Stomach (tissue), 4 donors: ENCODE data around the gene CACNG4.

Source experiments
- POLR2A ChIP-seq, 4 donors: fragments of 450-650 bp; IDR thresholded peaks; one replicate each; pipeline ENCODE4 v1.6.1; 2016; ENCODE audit warnings: antibody characterized with exemption in 4 of 4, control low read depth in 2 of 4, mild to moderate bottlenecking in 1 of 4, moderate library complexity in 1 of 4
- TF ChIP-seq, protein P1 (sequence below), 7 experiments: fragments of 450-650 bp in 4 of 7; fragments of 200-600 bp in 3 of 7; sonication (generic) in 3 of 7; IDR thresholded peaks; one replicate each; pipeline ENCODE4 v1.5.1; 2016 to 2019; ENCODE audit warnings: antibody characterized with exemption in 7 of 7, control low read depth in 2 of 7, mild to moderate bottlenecking in 1 of 7

DNA sequence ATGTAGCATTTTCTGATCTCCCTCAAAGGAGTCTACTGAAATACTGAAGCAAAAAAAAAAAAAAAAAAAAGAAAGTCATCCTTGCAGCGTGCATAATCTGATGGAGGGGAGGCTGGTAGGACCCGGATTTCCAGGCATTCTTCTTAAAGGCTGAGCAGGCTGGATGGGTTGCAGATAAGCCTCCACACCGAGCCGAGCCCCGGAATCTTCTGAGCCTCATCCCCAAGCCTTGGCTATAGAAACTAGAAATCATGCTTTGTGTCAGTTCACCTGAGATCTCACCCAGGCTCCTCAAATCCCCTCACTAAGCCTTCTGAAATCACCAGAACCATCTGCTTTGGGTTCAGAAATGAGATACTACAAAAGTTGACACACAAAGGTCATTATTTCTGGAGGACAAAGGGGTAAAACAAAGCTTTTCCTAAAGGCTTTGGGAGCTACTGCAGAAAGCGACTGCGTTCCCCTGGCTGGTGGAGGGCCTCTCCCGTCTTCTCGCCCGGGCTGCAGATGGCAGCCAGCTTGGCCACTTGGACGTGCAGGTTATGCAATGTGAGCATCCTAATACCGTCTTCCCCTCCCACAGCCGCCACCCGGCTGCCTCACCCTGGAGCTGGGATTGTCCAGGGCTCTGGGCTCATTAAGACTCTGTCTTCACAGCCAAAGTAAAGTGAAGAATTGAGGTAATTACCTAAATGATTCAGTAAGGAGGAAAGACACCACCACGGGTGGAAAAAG lies 4.7 kb upstream of the CACNG4 start:
- TF ChIP-seq, protein P1, sequence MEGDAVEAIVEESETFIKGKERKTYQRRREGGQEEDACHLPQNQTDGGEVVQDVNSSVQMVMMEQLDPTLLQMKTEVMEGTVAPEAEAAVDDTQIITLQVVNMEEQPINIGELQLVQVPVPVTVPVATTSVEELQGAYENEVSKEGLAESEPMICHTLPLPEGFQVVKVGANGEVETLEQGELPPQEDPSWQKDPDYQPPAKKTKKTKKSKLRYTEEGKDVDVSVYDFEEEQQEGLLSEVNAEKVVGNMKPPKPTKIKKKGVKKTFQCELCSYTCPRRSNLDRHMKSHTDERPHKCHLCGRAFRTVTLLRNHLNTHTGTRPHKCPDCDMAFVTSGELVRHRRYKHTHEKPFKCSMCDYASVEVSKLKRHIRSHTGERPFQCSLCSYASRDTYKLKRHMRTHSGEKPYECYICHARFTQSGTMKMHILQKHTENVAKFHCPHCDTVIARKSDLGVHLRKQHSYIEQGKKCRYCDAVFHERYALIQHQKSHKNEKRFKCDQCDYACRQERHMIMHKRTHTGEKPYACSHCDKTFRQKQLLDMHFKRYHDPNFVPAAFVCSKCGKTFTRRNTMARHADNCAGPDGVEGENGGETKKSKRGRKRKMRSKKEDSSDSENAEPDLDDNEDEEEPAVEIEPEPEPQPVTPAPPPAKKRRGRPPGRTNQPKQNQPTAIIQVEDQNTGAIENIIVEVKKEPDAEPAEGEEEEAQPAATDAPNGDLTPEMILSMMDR (IDR thresholded peaks at IDR 0.05) = no peak
- no peak for TF ChIP-seq POLR2A (IDR thresholded peaks at IDR 0.05)
